NCI-H2029 (cell line): ENCODE data around the gene PHACTR3.
"Not testable (repeated sequence)": the region's sequence is repeated elsewhere in the genome, so short reads cannot be mapped to it uniquely, and the experiment has no call there.

ENCODE experiments used
- DNase-seq: peaks from one replicate; lab custom pipeline; 2025; lab: John Stamatoyannopoulos, UW

The PHACTR3 gene

GRCh38 chr20:59863058-59863457 is 258.7 kb downstream of the PHACTR3 start:
- DNase-seq = no peak

GRCh38 chr20:59864726-59865125 is 260.4 kb downstream of the PHACTR3 start:
- no peak for DNase-seq

GRCh38 chr20:59866338-59866737 is 262.0 kb downstream of the PHACTR3 start:
- DNase-seq = no peak

- no peak for DNase-seq
These were observed 266.8 kb downstream of the PHACTR3 start for GRCh38 chr20:59871096-59871495.

- no peak for DNase-seq
These were observed 269.1 kb downstream of the PHACTR3 start for GRCh38 chr20:59873409-59873808.

- no peak for DNase-seq
These were observed 275.9 kb downstream of the PHACTR3 start for GRCh38 chr20:59880198-59880597.

- no peak for DNase-seq
These were observed 280.2 kb downstream of the PHACTR3 start for GRCh38 chr20:59884494-59884893.

GRCh38 chr20:59888050-59888449 is 283.7 kb downstream of the PHACTR3 start:
- DNase-seq = no peak

- not testable (repeated sequence) for DNase-seq
These were observed 285.7 kb downstream of the PHACTR3 start for GRCh38 chr20:59890035-59890434.

GRCh38 chr20:59891581-59891980 is 287.2 kb downstream of the PHACTR3 start:
- no peak for DNase-seq

GRCh38 chr20:59895908-59896307 is 291.6 kb downstream of the PHACTR3 start:
- DNase-seq = no peak
